ENCODE data around the gene COLGALT1. TPM values are rescaled to one million over a fixed set of nuclear protein-coding genes. Genes with fewer than 3 reads are reported as not detected.

Gene COLGALT1
- total and polyA plus RNA-seq, 9 of the 15 experiments (the other 6 are each of a cell fraction or from before 2014, with no cell fraction given), result 4.9 to 119 (median 82.6) TPM

DNA sequence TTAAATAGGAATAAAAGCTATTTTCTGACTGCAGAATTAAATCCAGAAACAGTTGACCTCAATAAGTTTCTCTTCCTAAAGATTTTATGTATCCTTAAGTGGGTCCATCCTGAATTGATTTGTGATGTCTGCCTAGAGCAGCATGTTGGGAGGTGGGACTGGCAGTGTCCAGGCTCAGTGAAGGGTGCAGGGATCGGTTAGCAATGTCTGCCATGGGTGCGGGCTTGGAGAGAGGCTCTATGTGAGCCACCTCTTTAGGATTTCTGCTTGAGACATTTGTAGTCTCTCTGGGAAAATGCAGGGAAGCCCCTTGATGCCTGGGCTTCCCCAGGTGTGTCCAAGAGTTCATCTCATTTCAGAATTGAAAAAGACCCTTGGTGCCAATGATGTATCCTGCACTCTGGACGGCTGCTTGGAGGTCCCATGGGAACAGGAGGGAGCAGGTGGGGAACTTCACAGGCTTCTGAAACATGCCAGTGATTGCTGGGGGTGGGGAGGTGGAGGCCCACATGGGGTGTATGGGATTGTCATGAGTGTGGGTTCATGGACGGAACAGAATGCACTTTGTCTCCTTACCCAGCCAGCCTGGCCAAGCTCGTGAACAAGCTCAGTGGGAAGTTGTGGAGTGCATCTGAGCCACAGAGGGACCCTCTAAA lies 6.2 kb upstream of the COLGALT1 start (continued):
- no peak for TF ChIP-seq NONO (IDR thresholded peaks at IDR 0.05; ENCODE audit: low read depth in 2 of 2, low read length in 1 of 2)
- no peak for TF ChIP-seq ZNF740 (CRISPR knock-in tag; IDR thresholded peaks at IDR 0.05)
- no peak for TF ChIP-seq ZNF740 (tag; IDR thresholded peaks at IDR 0.05)
- no peak for TF ChIP-seq TAF7 (tag; IDR thresholded peaks at IDR 0.05)
- TF ChIP-seq ZNF311 (CRISPR knock-in tag; IDR thresholded peaks at IDR 0.05), result no peak
- TF ChIP-seq CBX3 (IDR thresholded peaks at IDR 0.05; ENCODE audit: borderline replicate concordance in 1 of 2, low read length in 2 of 2), result peak in 1 of 2 experiments; percentile 83; a peak in 1 of 3 replicates
- no peak for TF ChIP-seq PPARD (CRISPR knock-in tag; IDR thresholded peaks at IDR 0.05)
- TF ChIP-seq ESRRA (IDR thresholded peaks at IDR 0.05; ENCODE audit: borderline replicate concordance, low read depth), result no peak
- TF ChIP-seq MCM7 (IDR thresholded peaks at IDR 0.05), result no peak
- no peak for TF ChIP-seq RBM17 (IDR thresholded peaks at IDR 0.05; ENCODE audit: borderline replicate concordance, low read depth, low read length)
- TF ChIP-seq ZKSCAN3 (CRISPR knock-in tag; IDR thresholded peaks at IDR 0.05), result no peak
- TF ChIP-seq KAT7 (CRISPR knock-in tag; IDR thresholded peaks at IDR 0.05; ENCODE audit: borderline replicate concordance), result no peak
- TF ChIP-seq ZNF407 (IDR thresholded peaks at IDR 0.05; ENCODE audit: low read depth), result no peak
- peak; percentile 97 for TF ChIP-seq ZBTB17 (CRISPR knock-in tag; IDR thresholded peaks at IDR 0.05)
- no peak for TF ChIP-seq HMGXB4 (CRISPR knock-in tag; IDR thresholded peaks at IDR 0.05)
- no peak for TF ChIP-seq ZNF239 (CRISPR knock-in tag; IDR thresholded peaks at IDR 0.05)

Data from K562 (cell line).